Measurements from ENCODE around the gene IYD. TPM values are rescaled to one million over a fixed set of nuclear protein-coding genes. Genes with fewer than 3 reads are reported as not detected.
A peak's percentile ranks its signal among the peaks of the same experiment; 100 is the strongest.

Gene IYD
- total and polyA plus RNA-seq, 10 of the 15 experiments (the other 5 are each of a cell fraction or from before 2014, with no cell fraction given) = 0.07 TPM; not detected in 9

- TF ChIP-seq ZBTB40 (IDR thresholded peaks at IDR 0.05; ENCODE audit: borderline replicate concordance) (no peak), ZNF274 (IDR thresholded peaks at IDR 0.05; ENCODE audit: insufficient read depth, insufficient read length) (no peak), YY1 (IDR thresholded peaks at IDR 0.05; ENCODE audit: low read depth, low read length) (peak; percentile 44), SKIL (IDR thresholded peaks at IDR 0.05; ENCODE audit: low read depth, poor library complexity, severe bottlenecking) (no peak), SREBF2 (IDR thresholded peaks at IDR 0.05; ENCODE audit: low read length) (no peak), IKZF2 (IDR thresholded peaks at IDR 0.05) (0 out of 4 replicates have a peak, but pooled peaks of 1 of the 2 experiments have one; percentile 20), SIN3A (IDR thresholded peaks at IDR 0.05; ENCODE audit: low read depth, low read length) (no peak), ZNF384 (IDR thresholded peaks at IDR 0.05; ENCODE audit: borderline replicate concordance, low read depth, low read length) (no peak), TCF7 (IDR thresholded peaks at IDR 0.05; ENCODE audit: borderline replicate concordance) (no peak), IKZF1 (conservative IDR thresholded peaks at IDR 0.05) (peak; percentile 48), MEF2A (IDR thresholded peaks at IDR 0.05; ENCODE audit: insufficient read depth, low read depth, low read length) (no peak), GATAD2B (conservative IDR thresholded peaks at IDR 0.05; ENCODE audit: low read depth) (peak; percentile 50; the same call in 1 of the 2 replicates), EP300 (IDR thresholded peaks at IDR 0.05; ENCODE audit: borderline replicate concordance in 1 of 2, control insufficient read depth in 1 of 2, low read depth in 2 of 2, low read length in 2 of 2) (no peak), MTA2 (IDR thresholded peaks at IDR 0.05; ENCODE audit: low read depth) (no peak), BACH1 (IDR thresholded peaks at IDR 0.05; ENCODE audit: borderline replicate concordance) (no peak)
- TF ChIP-seq, protein P1, sequence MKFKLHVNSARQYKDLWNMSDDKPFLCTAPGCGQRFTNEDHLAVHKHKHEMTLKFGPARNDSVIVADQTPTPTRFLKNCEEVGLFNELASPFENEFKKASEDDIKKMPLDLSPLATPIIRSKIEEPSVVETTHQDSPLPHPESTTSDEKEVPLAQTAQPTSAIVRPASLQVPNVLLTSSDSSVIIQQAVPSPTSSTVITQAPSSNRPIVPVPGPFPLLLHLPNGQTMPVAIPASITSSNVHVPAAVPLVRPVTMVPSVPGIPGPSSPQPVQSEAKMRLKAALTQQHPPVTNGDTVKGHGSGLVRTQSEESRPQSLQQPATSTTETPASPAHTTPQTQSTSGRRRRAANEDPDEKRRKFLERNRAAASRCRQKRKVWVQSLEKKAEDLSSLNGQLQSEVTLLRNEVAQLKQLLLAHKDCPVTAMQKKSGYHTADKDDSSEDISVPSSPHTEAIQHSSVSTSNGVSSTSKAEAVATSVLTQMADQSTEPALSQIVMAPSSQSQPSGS (IDR thresholded peaks at IDR 0.05; ENCODE audit: low read length) = no peak
- TF ChIP-seq, protein P2, sequence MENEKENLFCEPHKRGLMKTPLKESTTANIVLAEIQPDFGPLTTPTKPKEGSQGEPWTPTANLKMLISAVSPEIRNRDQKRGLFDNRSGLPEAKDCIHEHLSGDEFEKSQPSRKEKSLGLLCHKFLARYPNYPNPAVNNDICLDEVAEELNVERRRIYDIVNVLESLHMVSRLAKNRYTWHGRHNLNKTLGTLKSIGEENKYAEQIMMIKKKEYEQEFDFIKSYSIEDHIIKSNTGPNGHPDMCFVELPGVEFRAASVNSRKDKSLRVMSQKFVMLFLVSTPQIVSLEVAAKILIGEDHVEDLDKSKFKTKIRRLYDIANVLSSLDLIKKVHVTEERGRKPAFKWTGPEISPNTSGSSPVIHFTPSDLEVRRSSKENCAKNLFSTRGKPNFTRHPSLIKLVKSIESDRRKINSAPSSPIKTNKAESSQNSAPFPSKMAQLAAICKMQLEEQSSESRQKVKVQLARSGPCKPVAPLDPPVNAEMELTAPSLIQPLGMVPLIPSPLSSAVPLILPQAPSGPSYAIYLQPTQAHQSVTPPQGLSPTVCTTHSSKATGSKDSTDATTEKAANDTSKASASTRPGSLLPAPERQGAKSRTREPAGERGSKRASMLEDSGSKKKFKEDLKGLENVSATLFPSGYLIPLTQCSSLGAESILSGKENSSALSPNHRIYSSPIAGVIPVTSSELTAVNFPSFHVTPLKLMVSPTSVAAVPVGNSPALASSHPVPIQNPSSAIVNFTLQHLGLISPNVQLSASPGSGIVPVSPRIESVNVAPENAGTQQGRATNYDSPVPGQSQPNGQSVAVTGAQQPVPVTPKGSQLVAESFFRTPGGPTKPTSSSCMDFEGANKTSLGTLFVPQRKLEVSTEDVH (IDR thresholded peaks at IDR 0.05; ENCODE audit: low read depth, partially characterized antibody) = no peak
These were observed 50.2 kb downstream of the IYD start (continued) for GRCh38 chr6:150418827-150419594.
